Adrenal gland (tissue), 12 donors: ENCODE measurements around the gene ZSCAN1. TPM values are rescaled to one million over a fixed set of nuclear protein-coding genes. Genes with fewer than 3 reads are reported as not detected.

Experiments
- DNase-seq, 7 donors: peaks; one replicate each; pipeline ENCODE4 v3.0.0-alpha.2; 2019 to 2020
- H3K27ac ChIP-seq, 5 donors: fragments of 200-600 bp; sonication (generic) in 4 of 5; 1 replicate in 3 of 5; 2 replicates in 2 of 5; pipeline versions ENCODE4 v1.5.1 to v1.8.0; 2016 to 2020; ENCODE audit warnings: mild to moderate bottlenecking in 1 of 5
- H3K27me3 ChIP-seq: fragments of 200-600 bp; 2 replicates; pipeline ENCODE4 v1.8.0; 2021
- H3K36me3 ChIP-seq, 2 donors: fragments of 200-600 bp; replicated peaks in 1 of 2; 1 replicate in 1 of 2; 2 replicates in 1 of 2; pipeline versions ENCODE4 v1.5.1 to v1.8.0; 2018 to 2022
- H3K4me1 ChIP-seq, 2 donors: fragments of 200-600 bp; replicated peaks in 1 of 2; 1 replicate in 1 of 2; 2 replicates in 1 of 2; pipeline versions ENCODE4 v1.5.1 to v1.8.0; 2018 to 2021
- H3K4me3 ChIP-seq, 4 donors: fragments of 200-600 bp; sonication (generic) in 3 of 4; one replicate each; pipeline ENCODE4 v1.5.1; 2016 to 2018
- H3K9me3 ChIP-seq, 3 donors: fragments of 200-600 bp; sonication (generic) in 1 of 3; replicated peaks in 1 of 3; 1 replicate in 2 of 3; 2 replicates in 1 of 3; pipeline versions ENCODE4 v1.5.1 to v1.8.0; 2016 to 2021
- POLR2A ChIP-seq, 2 donors: fragments of 450-650 bp; IDR thresholded peaks; one replicate each; pipeline ENCODE4 v1.6.1; 2017; ENCODE audit warnings: antibody characterized with exemption in 2 of 2, mild to moderate bottlenecking in 2 of 2, moderate library complexity in 1 of 2
- WGBS, 4 donors: extraction: QIAGEN DNeasy Blood & Tissue Kit in 2 of 4; methylation state at CpG; one replicate each; pipeline versions ENCODE4 v1.1.5 to v1.1.7; 2013 to 2017; 5-methylcytosine and 5-hydroxymethylcytosine counted together
- intact Hi-C, 2 donors: fragments of 100-400 bp; cut with DNase I; formaldehyde crosslinking; loops; one replicate each; pipeline versions ENCODE4 v1.14.1 to v1.15.0; 2022 to 2023
- polyA plus RNA-seq, 3 donors: library from polyadenylated mRNA; stranded (reverse); fragments of 200-250 nt in 2 of 3; fragments of 350-450 nt in 1 of 3; fragmentation: Illumina TruSeq in 1 of 3; extraction: RNeasy Lipid Tissue Mini Kit (QIAGEN cat#74804) in 1 of 3; gene quantifications; one replicate each; pipeline ENCODE4 v1.2.3, GENCODE V29; 2013 to 2014
- total RNA-seq, 9 donors: library from RNA; depleted of rRNA in 4 of 9; stranded (reverse); fragments of >200 nt in 4 of 9; fragments of 120-200 nt in 1 of 9; fragmentation: NEBNext Ultra II Directional in 1 of 9; extraction: Animal tissue kit (Norgen Biotek cat#: 25700) in 1 of 9; gene quantifications; one replicate each; pipeline versions ENCODE4 v1.1.0 to v1.2.4, GENCODE V29; 2013 to 2023
- TF ChIP-seq, protein P1 (sequence below), 6 experiments: fragments of 450-650 bp in 4 of 6; fragments of 200-600 bp in 2 of 6; sonication (generic) in 1 of 6; IDR thresholded peaks; 1 replicate in 5 of 6; 2 replicates in 1 of 6; pipeline versions ENCODE4 v1.5.1 to v1.8.0; 2016 to 2021; ENCODE audit warnings: antibody characterized with exemption in 6 of 6, mild to moderate bottlenecking in 2 of 6, moderate library complexity in 1 of 6
- donor health status: healthy with polysubstance abuse.
- donor health status: Bipolar disorder and iron deficiency.
- donor health status: DM: yes; HTN: yes; CAD: no.
- donor health status: DM: no; HTN: no; CAD: no.
- donor health status: DM: no; HTN: no; CAD: no.
- donor health status: DM: yes; HTN: yes; CAD: no.

The ZSCAN1 gene
- total and polyA plus RNA-seq, 12 donors: 0.13 to 4.3 (median 0.78) TPM; not detected in 5

DNA sequence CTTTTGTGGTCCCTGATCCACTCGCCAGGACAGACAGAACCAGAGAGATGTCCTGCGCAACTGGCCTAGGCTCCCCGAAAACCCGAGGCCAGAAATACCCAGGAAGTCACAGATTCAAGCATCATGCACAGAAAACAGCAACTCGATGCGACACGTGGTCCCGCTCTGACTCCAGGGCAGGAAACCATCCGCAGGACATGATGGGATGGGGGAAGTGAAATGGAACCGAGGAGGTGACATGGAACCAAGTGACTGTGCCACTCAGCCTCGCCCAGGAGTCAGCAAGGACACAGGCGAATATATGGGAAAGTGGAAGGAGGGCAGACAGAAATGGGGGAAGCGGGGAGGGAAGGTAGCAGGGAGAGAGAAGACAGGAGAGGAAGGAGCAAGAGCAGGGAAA is 63.1 kb downstream of the ZSCAN1 start:
- H3K27ac ChIP-seq: no peak overlapping the region
- H3K4me3 ChIP-seq: peak overlapping the region in 1 of 4 donors; percentile 96
- H3K27me3 ChIP-seq: no peaks in the 10 kb centered on the region
- H3K9me3 ChIP-seq: peaks cover 0 to 6% (median 0%) of the 10 kb centered on the region in 3 donors
- H3K36me3 ChIP-seq: no peaks in the 10 kb centered on the region
- peaks cover 4 to 9% of the 10 kb centered on the region in 2 donors for H3K4me1 ChIP-seq
- intact Hi-C loops: no loop called here
- no peak for DNase-seq
- WGBS, 4 donors: 81 to 91% (median 86%) methylated on average over 13 of the region's 13 CpGs
- TF ChIP-seq POLR2A (IDR thresholded peaks at IDR 0.05): no peak
- TF ChIP-seq, protein P1, sequence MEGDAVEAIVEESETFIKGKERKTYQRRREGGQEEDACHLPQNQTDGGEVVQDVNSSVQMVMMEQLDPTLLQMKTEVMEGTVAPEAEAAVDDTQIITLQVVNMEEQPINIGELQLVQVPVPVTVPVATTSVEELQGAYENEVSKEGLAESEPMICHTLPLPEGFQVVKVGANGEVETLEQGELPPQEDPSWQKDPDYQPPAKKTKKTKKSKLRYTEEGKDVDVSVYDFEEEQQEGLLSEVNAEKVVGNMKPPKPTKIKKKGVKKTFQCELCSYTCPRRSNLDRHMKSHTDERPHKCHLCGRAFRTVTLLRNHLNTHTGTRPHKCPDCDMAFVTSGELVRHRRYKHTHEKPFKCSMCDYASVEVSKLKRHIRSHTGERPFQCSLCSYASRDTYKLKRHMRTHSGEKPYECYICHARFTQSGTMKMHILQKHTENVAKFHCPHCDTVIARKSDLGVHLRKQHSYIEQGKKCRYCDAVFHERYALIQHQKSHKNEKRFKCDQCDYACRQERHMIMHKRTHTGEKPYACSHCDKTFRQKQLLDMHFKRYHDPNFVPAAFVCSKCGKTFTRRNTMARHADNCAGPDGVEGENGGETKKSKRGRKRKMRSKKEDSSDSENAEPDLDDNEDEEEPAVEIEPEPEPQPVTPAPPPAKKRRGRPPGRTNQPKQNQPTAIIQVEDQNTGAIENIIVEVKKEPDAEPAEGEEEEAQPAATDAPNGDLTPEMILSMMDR (IDR thresholded peaks at IDR 0.05): no peak

DNA sequence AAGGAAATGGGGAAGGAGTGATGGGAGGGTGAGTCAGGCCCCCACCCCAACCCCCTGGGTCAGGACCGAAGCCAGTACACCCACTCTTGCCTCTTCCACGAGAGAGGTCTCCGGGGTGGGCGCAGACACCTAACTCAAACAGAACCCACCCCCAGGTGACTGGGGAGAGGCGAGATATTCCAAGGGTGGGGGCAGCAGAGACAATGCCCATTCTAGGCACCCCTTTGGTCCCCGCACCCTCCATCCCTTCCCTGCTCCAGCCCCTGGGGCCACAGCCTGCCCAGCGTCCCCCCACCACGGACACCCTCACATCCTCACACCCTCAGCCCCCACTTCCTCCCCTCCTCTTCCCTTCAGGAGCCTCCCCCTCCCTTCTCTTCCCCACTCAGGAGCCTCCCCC is 63.5 kb downstream of the ZSCAN1 start:
- TF ChIP-seq, protein P1 (IDR thresholded peaks at IDR 0.05): no peak
- TF ChIP-seq POLR2A (IDR thresholded peaks at IDR 0.05): no peak
- Histone ChIP-seq H3K27ac (peak overlapping the region in 2 of 5 donors; percentile 40 to 91), H3K9me3 (peaks cover 0 to 10% (median 0%) of the 10 kb centered on the region in 3 donors), H3K4me3 (peak overlapping the region in 2 of 4 donors; percentile 76 to 96), H3K27me3 (no peaks in the 10 kb centered on the region), H3K4me1 (peaks cover 4 to 9% of the 10 kb centered on the region in 2 donors), H3K36me3 (no peaks in the 10 kb centered on the region)
- intact Hi-C loops: no loop called here
- DNase-seq: no peak
- 36 to 44% (median 41%) methylated on average over 7 to 8 of the region's 8 CpGs for WGBS, 4 donors

- Histone ChIP-seq H3K4me1 (peaks cover 4 to 9% of the 10 kb centered on the region in 2 donors), H3K4me3 (peak within 1 kb of the TSS; percentile 40 to 96 (median 71)), H3K36me3 (no peaks in the 10 kb centered on the region), H3K9me3 (peaks cover 0 to 13% (median 0%) of the 10 kb centered on the region in 3 donors), H3K27ac (peak within 1 kb of the TSS in 4 of 5 donors; percentile 66 to 92 (median 81)), H3K27me3 (no peaks in the 10 kb centered on the region)
- peak; percentile 95 to 99 (median 97) for DNase-seq
- intact Hi-C loops: no loop called here
- 1 to 3% (median 1%) methylated on average over 16 to 67 of the region's 67 CpGs for WGBS, 4 donors
- peak; percentile 41 to 52 for TF ChIP-seq POLR2A (IDR thresholded peaks at IDR 0.05)
- TF ChIP-seq, protein P1 (IDR thresholded peaks at IDR 0.05): no peak
Measured at GRCh38 chr19:58097781-58098681, 64.2 kb downstream of the ZSCAN1 start, which contains the start of gene ZSCAN18. TSS of gene ZSCAN18 (minus strand) at chr19:58098231. CDS start at chr19:58090267, 7,964 bp downstream.

- intact Hi-C loops: no loop called here
- peak overlapping the region in 4 of 5 donors; percentile 60 to 92 (median 68) for H3K27ac ChIP-seq
- H3K27me3 ChIP-seq: no peaks in the 10 kb centered on the region
- H3K9me3 ChIP-seq: peaks cover 0 to 18% (median 0%) of the 10 kb centered on the region in 3 donors
- 6 to 20% (median 15%) methylated on average over 2 of the region's 2 CpGs for WGBS, 4 donors
- H3K4me3 ChIP-seq: peak overlapping the region in 2 of 4 donors; percentile 76 to 96
- DNase-seq: no peak
- peaks cover 4 to 9% of the 10 kb centered on the region in 2 donors for H3K4me1 ChIP-seq
- TF ChIP-seq POLR2A (IDR thresholded peaks at IDR 0.05): no peak
- TF ChIP-seq, protein P1 (IDR thresholded peaks at IDR 0.05): no peak
- H3K36me3 ChIP-seq: no peaks in the 10 kb centered on the region
Measured at GRCh38 chr19:58098682-58098998, 64.8 kb downstream of the ZSCAN1 start.
